GM12878 (cell line): Measurements from ENCODE around the gene EDNRA. TPM values are rescaled to one million over a fixed set of nuclear protein-coding genes. Genes with fewer than 3 reads are reported as not detected.

ENCODE experiments used
- ATAC-seq: fragments of 200-7000 bp; cut with Tn5 transposase; 3 replicates; pipeline ENCODE4 v1.9.1; 2020; ENCODE audit warnings: mild to moderate bottlenecking, moderate library complexity
- BruUV-seq: library from RNA; stranded (reverse); fragments of 400-500 nt; replicated peaks from 2 replicates; lab custom pipeline; 2021; lab: Mats Ljungman, UMichigan
- CTCF ChIA-PET: fragments of 300-600 bp; sonication (Branson Sonifier 250); formaldehyde crosslinking; extraction: SDS; loops from one replicate; lab custom pipeline; 2021; ENCODE audit warnings: inconsistent platforms; lab: Yijun Ruan, JAX
- POLR2A ChIA-PET: fragments of 350-600 bp; formaldehyde crosslinking; extraction: SDS; loops from one replicate; lab custom pipeline; 2021; ENCODE audit warnings: inconsistent platforms; lab: Charles Lee
- RAD21 ChIA-PET: fragments of 300-600 bp; sonication (Branson Sonifier 250); formaldehyde crosslinking; loops from one replicate; lab custom pipeline; 2023; ENCODE audit warnings: antibody characterized with exemption; ENCODE audit not compliant: unreplicated experiment; lab: Charles Lee
- SMC1A ChIA-PET: fragments of 300-600 bp; sonication (Branson Sonifier 250); formaldehyde crosslinking; loops from one replicate; lab custom pipeline; 2023; ENCODE audit not compliant: unreplicated experiment, uncharacterized antibody; lab: Charles Lee
- DNase-seq: peaks from one replicate; pipeline ENCODE4 v3.0.0-alpha.2; 2011; ENCODE audit warnings: low read depth, low spot score
- FAIRE-seq: peaks from 3 replicates; lab custom pipeline; 2011; peaks lifted over from hg19 to GRCh38; lab: Jason Lieb, UNC
- H2AFZ ChIP-seq: 2 replicates; pipeline ENCODE4 v1.6.0; 2011; ENCODE audit warnings: low read depth, low read length, control low read depth; ENCODE audit not compliant: control insufficient read depth
- H3K27ac ChIP-seq: 2 replicates; pipeline ENCODE4 v1.5.1; 2011; ENCODE audit warnings: control low read depth; ENCODE audit not compliant: control insufficient read depth, insufficient read depth
- H3K27me3 ChIP-seq, 2 experiments: replicated peaks in 1 of 2; 2 replicates each; pipeline versions ENCODE4 v1.6.0 to v1.6.1; 2011; ENCODE audit warnings: low read length in 1 of 2; ENCODE audit not compliant: control insufficient read depth in 2 of 2, insufficient read depth in 2 of 2
- H3K36me3 ChIP-seq, 2 experiments: 2 replicates each; pipeline ENCODE4 v1.5.1; 2011; ENCODE audit warnings: low read length in 1 of 2; ENCODE audit not compliant: control insufficient read depth in 2 of 2, insufficient read depth in 2 of 2
- H3K4me1 ChIP-seq: 2 replicates; pipeline ENCODE4 v1.6.1; 2011; ENCODE audit warnings: mild to moderate bottlenecking, low read length, moderate library complexity, mixed read lengths; ENCODE audit not compliant: control insufficient read depth, insufficient read depth
- H3K4me2 ChIP-seq: 2 replicates; pipeline ENCODE4 v1.6.0; 2011; ENCODE audit warnings: control low read depth; ENCODE audit not compliant: control insufficient read depth, insufficient read depth
- H3K4me3 ChIP-seq: fragments of 200-600 bp; sonication (generic); 2 replicates; pipeline ENCODE4 v1.5.1; 2016
- H3K79me2 ChIP-seq: 2 replicates; pipeline ENCODE4 v1.6.0; 2011; ENCODE audit warnings: low read length; ENCODE audit not compliant: control insufficient read depth, insufficient read depth
- H3K9ac ChIP-seq: 2 replicates; pipeline ENCODE4 v1.8.0; 2011; ENCODE audit warnings: low read length, control low read depth, mixed read lengths; ENCODE audit not compliant: control insufficient read depth, insufficient read depth
- H3K9me3 ChIP-seq: replicated peaks from 3 replicates; pipeline ENCODE4 v1.5.1; 2011; ENCODE audit warnings: mild to moderate bottlenecking, low read length; ENCODE audit not compliant: control insufficient read depth, insufficient read depth
- H4K20me1 ChIP-seq: 2 replicates; pipeline ENCODE4 v1.6.0; 2011; ENCODE audit not compliant: control insufficient read depth, insufficient read depth
- ASH2L ChIP-seq: fragments of 300-600, 200-600 bp; sonication (generic); IDR thresholded peaks from 2 replicates; pipeline ENCODE4 v1.6.1; 2017; ENCODE audit warnings: low read depth, mild to moderate bottlenecking, borderline replicate concordance
- BACH1 ChIP-seq: fragments of 450-650 bp; IDR thresholded peaks from 2 replicates; pipeline ENCODE4 v1.6.1; 2017; ENCODE audit warnings: mild to moderate bottlenecking, borderline replicate concordance
- BHLHE40 ChIP-seq, 2 experiments: fragments of 450-650 bp in 1 of 2; IDR thresholded peaks; 2 replicates each; pipeline ENCODE4 v1.6.1; 2011 to 2017; ENCODE audit warnings: low read depth in 2 of 2, borderline replicate concordance in 1 of 2, improper control_type of control experiment in 1 of 2, low read length in 1 of 2, mild to moderate bottlenecking in 1 of 2
- CEBPZ ChIP-seq: fragments of 150-350 bp; IDR thresholded peaks from 2 replicates; pipeline ENCODE4 v1.6.1; 2016; ENCODE audit warnings: low read depth, low read length
- CHD4 ChIP-seq: fragments of 200-600 bp; sonication (generic); IDR thresholded peaks from 2 replicates; pipeline ENCODE4 v1.6.1; 2016; ENCODE audit warnings: mild to moderate bottlenecking
- CREB1 ChIP-seq: IDR thresholded peaks from 2 replicates; pipeline ENCODE4 v1.6.1; 2012; ENCODE audit warnings: low read depth, mild to moderate bottlenecking, inconsistent platforms
- EGR1 ChIP-seq, 2 experiments: IDR thresholded peaks; 1 replicate in 1 of 2; 2 replicates in 1 of 2; pipeline ENCODE4 v1.6.1; 2011 to 2012; ENCODE audit warnings: low read depth in 2 of 2, low read length in 2 of 2, borderline replicate concordance in 1 of 2, mild to moderate bottlenecking in 1 of 2, moderate library complexity in 1 of 2
- HDAC2 ChIP-seq: fragments of 200-600 bp; sonication (generic); IDR thresholded peaks from 2 replicates; pipeline ENCODE4 v1.6.1; 2017
- IKZF2 ChIP-seq, 2 experiments: fragments of 450-650 bp; IDR thresholded peaks; 2 replicates each; pipeline ENCODE4 v1.6.1; 2017; ENCODE audit warnings: mild to moderate bottlenecking in 2 of 2, moderate library complexity in 2 of 2
- IRF4 ChIP-seq: IDR thresholded peaks from 2 replicates; pipeline ENCODE4 v1.6.1; 2011; ENCODE audit warnings: low read depth, low read length
- MEF2B ChIP-seq: fragments of 450-650 bp; IDR thresholded peaks from 2 replicates; pipeline ENCODE4 v1.6.1; 2018; ENCODE audit warnings: mild to moderate bottlenecking, moderate library complexity; ENCODE audit not compliant: partially characterized antibody, poor library complexity, severe bottlenecking
- MYB ChIP-seq: fragments of 150-350 bp; IDR thresholded peaks from 2 replicates; pipeline ENCODE4 v1.6.1; 2014; ENCODE audit warnings: mild to moderate bottlenecking, low read depth, low read length, borderline replicate concordance
- NFIC ChIP-seq: IDR thresholded peaks from 2 replicates; pipeline ENCODE4 v1.6.1; 2012; ENCODE audit warnings: low read depth, mild to moderate bottlenecking, inconsistent platforms, low read length, moderate library complexity
- POLR2AphosphoS5 ChIP-seq: IDR thresholded peaks from 2 replicates; pipeline ENCODE4 v1.6.1; 2011; ENCODE audit warnings: mild to moderate bottlenecking, low read length, inconsistent platforms
- RAD21 ChIP-seq: IDR thresholded peaks from 2 replicates; pipeline ENCODE4 v1.6.1; 2011; ENCODE audit warnings: mild to moderate bottlenecking, low read depth, low read length, moderate library complexity; ENCODE audit not compliant: insufficient read depth
- SMARCA5 ChIP-seq: fragments of 450-650 bp; IDR thresholded peaks from 2 replicates; pipeline ENCODE4 v1.6.1; 2017; ENCODE audit warnings: mild to moderate bottlenecking
- YBX1 ChIP-seq: fragments of 450-650 bp; IDR thresholded peaks from 2 replicates; pipeline ENCODE4 v1.6.1; 2016; ENCODE audit warnings: antibody characterized with exemption
- WGBS: methylation state at CpG from one replicate; pipeline ENCODE4 v1.1.6; 2016; ENCODE audit warnings: low lambda C conversion rate; ENCODE audit not compliant: insufficient replicate concordance, insufficient coverage; ENCODE audit errors: missing lambda C conversion rate; 5-methylcytosine and 5-hydroxymethylcytosine counted together
- in situ Hi-C: fragments of 300-500 bp; cut with MboI; formaldehyde crosslinking; loops from 9 replicates; pipeline ENCODE4 v1.14.3; 2018; ENCODE audit warnings: mixed read lengths
- intact Hi-C: fragments of 100-400 bp; cut with micrococcal nuclease; formaldehyde crosslinking; loops from one replicate; pipeline ENCODE4 v1.14.2; 2022; ENCODE audit not compliant: unreplicated experiment
- polyA plus RNA-seq, 11 experiments: library from polyadenylated mRNA; depleted of rRNA in 4 of 11; unstranded in 6 of 11; stranded (reverse) in 5 of 11; fragments of >200 nt; fragmentation: Nextera tagmentation in 4 of 11; fragmentation: Illumina TruSeq in 1 of 11; extraction: Ambion mirVana in 4 of 11; extraction: Trizol in 1 of 11; gene quantifications; 1 replicate in 1 of 11; 2 replicates in 10 of 11; pipeline versions ENCODE4 v1.2.1 to v1.2.3, GENCODE V29; 2011 to 2016; ENCODE audit warnings: inconsistent platforms in 2 of 11, missing spikeins in 2 of 11, low read depth in 1 of 11
- total RNA-seq, 4 experiments: library from RNA; depleted of rRNA in 3 of 4; stranded (reverse); fragments of >200 nt in 3 of 4; fragmentation: Illumina TruSeq in 1 of 4; extraction: Trizol in 1 of 4; gene quantifications; 2 replicates each; pipeline versions ENCODE4 v1.2.1 to v1.2.3, GENCODE V29; 2013 to 2021

The EDNRA gene
- total and polyA plus RNA-seq, 10 of the 15 experiments (the other 5 are each of a cell fraction or from before 2014, with no cell fraction given), result 0.01 to 0.32 (median 0.13) TPM

GRCh38 chr4:147456706-147457105 lies 24.2 kb upstream of the EDNRA start:
- no peak overlapping the region for H3K4me2 ChIP-seq
- RAD21 ChIA-PET, result interaction anchor here (0.7 kb wide), 1 partner anchor 226 kb away, joined by 4 read pairs; no protein-coding TSS in a partner anchor
- H2AFZ ChIP-seq, result no peak overlapping the region
- BruUV-seq, result no TSS peak
- H3K27ac ChIP-seq, result no peak overlapping the region
- FAIRE-seq, result no peak
- TF ChIP-seq CREB1, result no peak
- no peaks in the 10 kb centered on the region for H3K79me2 ChIP-seq
- no peaks in the 10 kb centered on the region for H3K27me3 ChIP-seq
- H3K4me1 ChIP-seq, result no peaks in the 10 kb centered on the region
- DNase-seq, result no peak
- 11% methylated on average over 5 of the region's 5 CpGs for whole genome bisulfite sequencing
- CTCF ChIA-PET, result interaction anchor here (1.2 kb wide), 1 partner anchor 63 kb away, joined by 3 read pairs; no protein-coding TSS in a partner anchor
- no peak overlapping the region for H3K4me3 ChIP-seq
- POLR2A ChIA-PET, result no interaction called here
- H4K20me1 ChIP-seq, result no peaks in the 10 kb centered on the region
- in situ Hi-C loops, result no loop called here
- SMC1A ChIA-PET, result no interaction called here
- intact Hi-C loops, result no loop called here
- no peak overlapping the region for H3K9ac ChIP-seq
- ATAC-seq, result no peak
- H3K36me3 ChIP-seq, result no peaks in the 10 kb centered on the region
- no peaks in the 10 kb centered on the region for H3K9me3 ChIP-seq

GRCh38 chr4:147461161-147461560 lies 19.7 kb upstream of the EDNRA start:
- no peaks in the 10 kb centered on the region for H3K9me3 ChIP-seq
- intact Hi-C loops (no loop called here), in situ Hi-C loops (no loop called here)
- no peaks in the 10 kb centered on the region for H3K79me2 ChIP-seq
- BruUV-seq, result no TSS peak
- FAIRE-seq, result no peak
- H3K36me3 ChIP-seq, result no peaks in the 10 kb centered on the region
- no peak for DNase-seq
- ChIA-PET POLR2A (no interaction called here), SMC1A (no interaction called here), CTCF (interaction anchor here (0.5 kb wide), 1 partner anchor 232 kb away, joined by 4 read pairs; no protein-coding TSS in a partner anchor), RAD21 (no interaction called here)
- WGBS, result 0% methylated on average over 1 of the region's 1 CpG
- no peak for ATAC-seq
- no peak overlapping the region for H3K4me2 ChIP-seq
- no peak overlapping the region for H3K9ac ChIP-seq
- H3K27ac ChIP-seq, result no peak overlapping the region
- H2AFZ ChIP-seq, result no peak overlapping the region
- H3K4me3 ChIP-seq, result no peak overlapping the region
- H3K27me3 ChIP-seq, result no peaks in the 10 kb centered on the region
- H4K20me1 ChIP-seq, result no peaks in the 10 kb centered on the region
- no peaks in the 10 kb centered on the region for H3K4me1 ChIP-seq
- TF ChIP-seq CHD4 (no peak), CEBPZ (no peak), BHLHE40 (IDR thresholded peaks at IDR 0.05; ENCODE audit: borderline replicate concordance in 1 of 2, low read depth in 2 of 2, low read length in 1 of 2) (no peak), EGR1 (IDR thresholded peaks at IDR 0.05; ENCODE audit: borderline replicate concordance in 1 of 2, low read depth in 2 of 2, low read length in 2 of 2) (no peak), MEF2B (no peak), BACH1 (no peak), HDAC2 (no peak), ASH2L (no peak), RAD21 (no peak), NFIC (no peak), POLR2AphosphoS5 (no peak), MYB (no peak), IKZF2 (IDR thresholded peaks at IDR 0.05) (no peak), SMARCA5 (no peak), IRF4 (no peak), YBX1 (no peak)
